Measurements from ENCODE around the gene PREB. TPM values are rescaled to one million over a fixed set of nuclear protein-coding genes. Genes with fewer than 3 reads are reported as not detected.

The PREB gene
- total and polyA plus RNA-seq, 2 of the 13 experiments (the other 11 are each of a cell fraction or from before 2014, with no cell fraction given), result 112 to 192 TPM

GRCh38 chr2:27095745-27096651, 38.4 kb downstream of the PREB start (continued):
- peak; percentile 85; the same call in 1 of the 2 replicates for TF ChIP-seq AHDC1 (CRISPR knock-in tag; IDR thresholded peaks at IDR 0.05; ENCODE audit: borderline replicate concordance)
- no peak for TF ChIP-seq ATF6 (CRISPR knock-in tag; conservative IDR thresholded peaks at IDR 0.05)
- TF ChIP-seq ZNF670 (CRISPR knock-in tag; IDR thresholded peaks at IDR 0.05; ENCODE audit: borderline replicate concordance), result peak; percentile 69; the same call in 1 of the 2 replicates
- peak; percentile 97 for TF ChIP-seq ZNF143 (CRISPR knock-in tag; IDR thresholded peaks at IDR 0.05)
- TF ChIP-seq FOXP1 (IDR thresholded peaks at IDR 0.05), result peak; percentile 84
- peak; percentile 96 for TF ChIP-seq FOXP1 (CRISPR knock-in tag; IDR thresholded peaks at IDR 0.05)
- peak; percentile 89 for TF ChIP-seq TEAD3 (CRISPR knock-in tag; optimal IDR thresholded peaks at IDR 0.05; ENCODE audit: borderline replicate concordance)
- TF ChIP-seq MXI1 (IDR thresholded peaks at IDR 0.05; ENCODE audit: borderline replicate concordance, low read depth, low read length), result peak; percentile 86; the same call in 2 of the 3 replicates
- TF ChIP-seq REL (CRISPR knock-in tag; conservative IDR thresholded peaks at IDR 0.05), result no peak
- TF ChIP-seq NFE2 (CRISPR knock-in tag; IDR thresholded peaks at IDR 0.05), result no peak; the same call in 1 of the 2 replicates
- TF ChIP-seq HCFC1 (IDR thresholded peaks at IDR 0.05; ENCODE audit: low read depth, low read length), result peak; percentile 84
- no peak for TF ChIP-seq CENPT (CRISPR knock-in tag; IDR thresholded peaks at IDR 0.05; ENCODE audit: low read depth)
- peak; percentile 98 for TF ChIP-seq FOXO1 (CRISPR knock-in tag; IDR thresholded peaks at IDR 0.05)
- 0 out of 2 replicates have a peak, but pooled peaks have one; percentile 76 for TF ChIP-seq ZNF720 (CRISPR knock-in tag; IDR thresholded peaks at IDR 0.05)
- no peak for TF ChIP-seq TAF15 (IDR thresholded peaks at IDR 0.05; ENCODE audit: low read depth, low read length, poor library complexity, severe bottlenecking)
- peak; percentile 89 for TF ChIP-seq IKZF4 (CRISPR knock-in tag; IDR thresholded peaks at IDR 0.05; ENCODE audit: borderline replicate concordance, low read depth, not compliant biosample characterization)
- TF ChIP-seq ZNF274 (CRISPR knock-in tag; IDR thresholded peaks at IDR 0.05), result peak; percentile 63; the same call in 1 of the 2 replicates
- peak; percentile 69; the same call in 1 of the 2 replicates for TF ChIP-seq CREB3 (CRISPR knock-in tag; IDR thresholded peaks at IDR 0.05)
- TF ChIP-seq ZNF891 (CRISPR knock-in tag; IDR thresholded peaks at IDR 0.05), result peak; percentile 8; the same call in 1 of the 2 replicates

Measured in HepG2 (cell line).